ENCODE data around the gene SLC13A4.
"Not testable (repeated sequence)": the region's sequence is repeated elsewhere in the genome, so short reads cannot be mapped to it uniquely, and the experiment has no call there.

SLC13A4 gene

GRCh38 chr7:135662373-135663114, 65.4 kb downstream of the SLC13A4 start, which contains the start of gene STMP1:
STMP1 (plus strand) TSS chr7:135662514.
- Mint-ChIP-seq H3K4me3 (peak within 1 kb of the TSS; percentile 90 to 93), H3K9me3 (peaks cover 0 to 3% of the 10 kb centered on the region in 2 donors), H3K27me3 (no peaks in the 10 kb centered on the region), H3K27ac (peak within 1 kb of the TSS; percentile 91), H3K36me3 (peaks cover 19 to 33% of the 10 kb centered on the region in 2 donors), H3K4me1 (peaks cover 25 to 39% of the 10 kb centered on the region in 2 donors)
- DNase-seq, result peak; percentile 93
- ATAC-seq (replicated peaks), result peak; percentile 94

- Mint-ChIP-seq H3K36me3 (peaks cover 19 to 34% of the 10 kb centered on the region in 2 donors), H3K4me1 (peaks cover 25 to 39% of the 10 kb centered on the region in 2 donors), H3K27me3 (no peaks in the 10 kb centered on the region), H3K27ac (peak overlapping the region; percentile 91), H3K4me3 (peak overlapping the region; percentile 90 to 93), H3K9me3 (peaks cover 0 to 3% of the 10 kb centered on the region in 2 donors)
- ATAC-seq (replicated peaks), result no peak
- no peak for DNase-seq
These were observed 65.9 kb downstream of the SLC13A4 start for GRCh38 chr7:135662123-135662372.

DNA sequence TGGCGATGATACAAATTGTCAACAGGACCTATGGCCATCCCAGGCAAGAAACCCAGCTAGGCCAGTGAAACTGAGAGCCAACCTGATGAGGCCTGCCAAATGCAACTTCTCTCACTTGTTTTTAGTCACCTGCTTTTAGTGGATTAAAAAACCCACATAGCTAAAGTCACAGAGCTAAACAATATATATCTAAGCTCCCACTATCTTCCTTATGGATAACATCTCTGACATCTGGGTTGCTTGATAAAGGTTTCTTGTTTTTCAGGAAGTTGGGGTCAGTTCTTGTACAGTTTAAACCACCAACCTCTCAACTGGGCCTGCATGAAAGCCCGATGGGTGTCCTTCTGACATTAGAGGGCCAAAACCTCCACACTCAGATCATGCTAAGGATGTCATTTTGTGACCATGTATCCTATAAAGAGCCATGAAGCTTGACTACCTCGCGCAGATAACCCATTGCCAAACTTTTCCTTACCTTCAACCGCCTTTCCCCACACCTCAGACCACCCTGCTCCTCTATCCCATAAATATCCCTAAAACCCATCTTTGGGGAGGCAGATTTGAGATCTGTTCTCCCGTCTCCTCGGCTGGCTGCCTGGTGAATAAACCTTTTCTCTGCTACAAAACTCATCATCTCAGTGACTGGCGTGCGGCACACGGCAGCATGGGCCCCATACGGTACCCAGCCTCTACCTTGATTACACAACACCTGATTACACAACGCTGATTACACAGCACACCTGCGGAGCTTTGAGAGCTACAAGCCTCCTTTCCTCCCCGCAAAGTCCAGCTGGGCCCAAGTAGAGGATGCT, 66.5 kb downstream of the SLC13A4 start:
- no peaks in the 10 kb centered on the region for H3K27me3 Mint-ChIP-seq
- ATAC-seq (replicated peaks), result peak; percentile 13

GRCh38 chr7:135659159-135659846, 68.7 kb downstream of the SLC13A4 start:
- peaks cover 11 to 19% of the 10 kb centered on the region in 2 donors for H3K36me3 Mint-ChIP-seq
- H3K27ac Mint-ChIP-seq, result no peak overlapping the region
- no peak overlapping the region for H3K4me3 Mint-ChIP-seq
- peaks cover 0 to 3% of the 10 kb centered on the region in 2 donors for H3K9me3 Mint-ChIP-seq
- ATAC-seq (replicated peaks) (no peak), DNase-seq (no peak)
- H3K4me1 Mint-ChIP-seq, result peaks cover 11 to 16% of the 10 kb centered on the region in 2 donors
- H3K27me3 Mint-ChIP-seq, result no peaks in the 10 kb centered on the region

More for the DNA sequence above, 66.5 kb downstream of the SLC13A4 start:
- peaks cover 20 to 34% of the 10 kb centered on the region in 2 donors for H3K4me1 Mint-ChIP-seq
- H3K9me3 Mint-ChIP-seq, result peaks cover 0 to 3% of the 10 kb centered on the region in 2 donors
- H3K27ac Mint-ChIP-seq, result peak overlapping the region; percentile 91
- peak overlapping the region; percentile 90 to 93 for H3K4me3 Mint-ChIP-seq
- peaks cover 16 to 29% of the 10 kb centered on the region in 2 donors for H3K36me3 Mint-ChIP-seq
- DNase-seq, result no peak

- ATAC-seq (replicated peaks) (no peak), DNase-seq (no peak)
- Mint-ChIP-seq H3K36me3 (peaks cover 11 to 19% of the 10 kb centered on the region in 2 donors), H3K4me3 (no peak overlapping the region), H3K27me3 (no peaks in the 10 kb centered on the region), H3K9me3 (peaks cover 0 to 3% of the 10 kb centered on the region in 2 donors), H3K4me1 (peaks cover 8 to 11% of the 10 kb centered on the region in 2 donors), H3K27ac (no peak overlapping the region)
These were observed 69.4 kb downstream of the SLC13A4 start for GRCh38 chr7:135658564-135658963.

GRCh38 chr7:135653340-135654080, 74.5 kb downstream of the SLC13A4 start:
- H3K27me3 Mint-ChIP-seq, result no peaks in the 10 kb centered on the region
- H3K27ac Mint-ChIP-seq, result no peak overlapping the region
- no peak for DNase-seq
- H3K9me3 Mint-ChIP-seq, result no peaks in the 10 kb centered on the region
- no peak for ATAC-seq (replicated peaks)
- H3K4me1 Mint-ChIP-seq, result no peaks in the 10 kb centered on the region
- peaks cover 17 to 19% of the 10 kb centered on the region in 2 donors for H3K36me3 Mint-ChIP-seq
- H3K4me3 Mint-ChIP-seq, result no peak overlapping the region

- Mint-ChIP-seq H3K27ac (no peak overlapping the region), H3K9me3 (no peaks in the 10 kb centered on the region), H3K36me3 (peaks cover 20 to 22% of the 10 kb centered on the region in 2 donors), H3K4me3 (no peak overlapping the region), H3K4me1 (no peaks in the 10 kb centered on the region), H3K27me3 (no peaks in the 10 kb centered on the region)
- DNase-seq (no peak), ATAC-seq (replicated peaks) (no peak)
These were observed 77.0 kb downstream of the SLC13A4 start for GRCh38 chr7:135650831-135651573.

DNA sequence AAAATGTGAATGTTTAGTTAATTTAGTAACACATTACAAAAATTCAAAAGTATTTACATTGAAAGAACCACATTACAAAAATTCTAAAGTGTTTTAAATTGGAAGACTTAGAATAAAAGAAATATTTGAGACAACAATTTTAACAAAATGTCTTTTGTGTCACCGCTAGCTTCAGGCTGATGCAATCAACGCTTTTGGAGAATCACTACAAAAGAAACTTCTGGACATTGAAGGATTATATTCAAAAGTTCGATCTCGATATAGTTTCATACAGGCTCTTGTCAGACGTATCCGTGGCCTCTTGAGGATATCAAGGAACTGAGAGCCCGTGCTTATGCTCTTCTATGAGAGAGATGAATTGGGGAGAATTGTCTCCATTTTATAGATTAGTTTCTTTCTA, 79.8 kb downstream of the SLC13A4 start:
- H3K27ac Mint-ChIP-seq, result no peak overlapping the region
- H3K9me3 Mint-ChIP-seq, result no peaks in the 10 kb centered on the region
- peaks cover 29 to 38% of the 10 kb centered on the region in 2 donors for H3K36me3 Mint-ChIP-seq
- no peak for DNase-seq
- no peaks in the 10 kb centered on the region for H3K4me1 Mint-ChIP-seq
- ATAC-seq (replicated peaks), result no peak
- no peak overlapping the region for H3K4me3 Mint-ChIP-seq
- no peaks in the 10 kb centered on the region for H3K27me3 Mint-ChIP-seq

DNA sequence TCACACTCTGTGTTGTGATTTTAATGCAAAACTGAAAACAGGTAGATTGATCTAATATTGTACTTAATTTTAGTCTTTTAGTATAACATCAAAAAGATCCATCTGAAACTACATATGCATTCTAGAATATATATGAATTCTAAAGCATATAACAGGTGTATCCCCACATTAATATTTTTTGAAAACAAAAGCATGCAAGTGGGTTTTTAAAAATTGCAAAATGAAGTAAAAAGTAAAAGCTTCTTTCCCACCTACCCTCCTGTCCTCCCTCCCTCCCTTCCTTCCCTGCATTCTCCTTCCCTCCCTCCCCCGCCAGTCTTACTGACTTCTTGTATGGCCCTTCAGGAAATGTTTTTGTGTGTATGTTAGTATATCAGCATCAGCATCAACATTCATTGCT, 80.2 kb downstream of the SLC13A4 start:
- Mint-ChIP-seq H3K36me3 (peaks cover 29 to 38% of the 10 kb centered on the region in 2 donors), H3K9me3 (no peaks in the 10 kb centered on the region), H3K27ac (no peak overlapping the region), H3K27me3 (no peaks in the 10 kb centered on the region), H3K4me1 (no peaks in the 10 kb centered on the region), H3K4me3 (no peak overlapping the region)
- DNase-seq, result no peak
- ATAC-seq (replicated peaks), result no peak

DNA sequence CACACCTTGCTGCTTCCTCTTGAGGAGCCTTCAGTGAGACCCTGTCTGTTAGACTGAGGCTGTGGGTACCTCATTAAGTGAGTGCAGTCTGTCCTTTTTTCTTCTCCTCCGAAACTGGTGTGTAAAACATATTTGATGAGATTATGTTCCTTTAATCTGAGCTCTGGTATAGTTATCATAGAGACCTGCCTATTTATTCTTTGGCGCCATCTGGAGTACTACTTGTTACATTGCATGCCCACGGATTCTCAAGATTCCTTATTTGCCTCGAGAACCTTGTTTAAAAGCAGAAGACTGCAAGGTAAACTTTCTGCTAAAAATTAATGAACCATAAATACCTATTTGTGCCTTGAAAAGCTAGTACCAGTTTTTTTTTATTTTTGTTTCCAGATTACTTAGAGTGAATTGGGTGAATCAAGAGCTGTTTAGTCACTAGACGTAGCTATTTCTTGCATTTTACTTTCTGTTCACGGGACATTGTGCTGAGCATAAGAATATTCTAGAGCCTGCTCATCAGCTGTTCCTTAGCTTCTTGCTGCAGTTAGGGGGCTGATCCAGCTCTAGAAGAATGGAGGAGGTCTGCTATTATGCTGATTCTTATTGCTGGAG, 82.6 kb downstream of the SLC13A4 start:
- H3K27ac Mint-ChIP-seq, result no peak overlapping the region
- DNase-seq, result no peak
- peak; percentile 50 to 63 for ATAC-seq (replicated peaks)
- peaks cover 26 to 41% of the 10 kb centered on the region in 2 donors for H3K36me3 Mint-ChIP-seq
- H3K4me3 Mint-ChIP-seq, result no peak overlapping the region
- H3K27me3 Mint-ChIP-seq, result no peaks in the 10 kb centered on the region
- H3K4me1 Mint-ChIP-seq, result no peaks in the 10 kb centered on the region
- H3K9me3 Mint-ChIP-seq, result no peaks in the 10 kb centered on the region

GRCh38 chr7:135644729-135645128, 83.3 kb downstream of the SLC13A4 start:
- Mint-ChIP-seq H3K27ac (no peak overlapping the region), H3K9me3 (no peaks in the 10 kb centered on the region), H3K4me1 (no peaks in the 10 kb centered on the region), H3K27me3 (no peaks in the 10 kb centered on the region), H3K4me3 (no peak overlapping the region), H3K36me3 (peaks cover 24 to 44% of the 10 kb centered on the region in 2 donors)
- ATAC-seq (replicated peaks), result no peak
- no peak for DNase-seq

DNA sequence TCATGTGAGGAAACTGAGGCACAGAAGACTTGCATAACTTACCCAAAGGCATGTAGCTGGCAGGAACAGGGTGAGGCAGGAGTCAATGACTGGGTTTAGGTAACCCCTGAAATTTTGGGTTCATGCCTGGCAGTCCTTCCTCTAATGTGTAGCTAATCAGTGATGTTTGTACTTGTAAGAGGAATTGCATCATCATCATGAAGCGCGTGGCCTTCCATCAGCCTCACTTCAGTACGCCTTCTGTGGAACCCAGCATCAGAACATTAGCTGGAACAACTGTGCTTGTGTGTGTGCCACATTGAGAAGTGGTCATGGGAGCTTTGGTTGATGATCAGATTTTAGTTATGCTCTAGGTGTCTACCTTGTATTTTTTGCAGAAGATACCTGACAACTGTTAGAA, 83.8 kb downstream of the SLC13A4 start:
- peak overlapping the region; percentile 17 for H3K27ac Mint-ChIP-seq
- DNase-seq, result no peak
- no peaks in the 10 kb centered on the region for H3K27me3 Mint-ChIP-seq
- H3K4me1 Mint-ChIP-seq, result no peaks in the 10 kb centered on the region
- H3K9me3 Mint-ChIP-seq, result no peaks in the 10 kb centered on the region
- H3K36me3 Mint-ChIP-seq, result peaks cover 27 to 48% of the 10 kb centered on the region in 2 donors
- ATAC-seq (replicated peaks), result no peak
- H3K4me3 Mint-ChIP-seq, result no peak overlapping the region

- not testable (repeated sequence) for H3K27ac Mint-ChIP-seq; H3K27me3 Mint-ChIP-seq; H3K4me1 Mint-ChIP-seq; H3K4me3 Mint-ChIP-seq; DNase-seq; H3K9me3 Mint-ChIP-seq; ATAC-seq (replicated peaks)
- peaks cover 30 to 47% of the 10 kb centered on the region in 2 donors for H3K36me3 Mint-ChIP-seq
These were observed 88.3 kb downstream of the SLC13A4 start for GRCh38 chr7:135639690-135640089.
